Activated T-cell treated with anti-CD3 and anti-CD28 coated beads for 4 hours (primary cell): Measurements from ENCODE around the gene CEACAM20.
"Not testable (repeated sequence)": the region's sequence is repeated elsewhere in the genome, so short reads cannot be mapped to it uniquely, and the experiment has no call there.

ENCODE experiments used
- DNase-seq: peaks from one replicate; pipeline ENCODE4 v3.0.0-alpha.2; 2020

CEACAM20 gene

DNA sequence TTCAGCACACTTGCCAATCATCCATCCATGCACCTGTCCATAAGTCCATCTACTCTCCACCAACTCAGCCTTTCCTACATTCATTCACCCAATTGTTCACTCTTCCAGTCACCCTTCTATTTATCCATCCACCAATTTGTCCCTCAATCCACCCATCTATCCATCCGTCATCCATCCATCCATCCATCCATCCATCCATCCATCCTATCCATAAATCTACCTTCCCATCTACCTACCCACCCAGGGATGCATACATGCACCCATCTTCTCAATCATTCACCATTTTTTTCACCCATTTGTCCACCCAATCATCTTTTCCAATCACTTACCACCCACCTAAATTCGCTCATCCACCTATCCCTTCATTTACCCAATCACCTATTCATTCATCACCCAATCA is 14.6 kb upstream of the CEACAM20 start:
- no peak for DNase-seq

DNA sequence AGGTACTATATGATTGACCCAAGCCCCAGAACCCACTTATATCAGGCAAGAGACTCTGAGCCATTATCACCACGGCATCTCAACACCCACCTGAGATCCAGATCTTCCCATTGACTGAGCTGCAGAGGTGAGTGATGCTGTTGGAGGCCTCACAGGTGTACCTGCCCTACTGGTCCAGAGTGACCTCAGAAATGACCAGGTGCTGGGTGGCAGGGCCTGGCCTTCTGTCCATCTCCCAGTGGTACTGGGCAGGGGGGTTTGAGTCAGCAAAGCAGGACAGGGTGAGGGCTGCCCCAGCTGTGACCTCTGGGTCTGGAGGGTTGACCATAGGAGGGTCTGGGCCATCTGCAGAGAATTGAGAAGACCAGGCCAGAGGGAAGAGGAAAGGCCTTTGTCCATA is 13.2 kb upstream of the CEACAM20 start:
- DNase-seq: no peak

DNA sequence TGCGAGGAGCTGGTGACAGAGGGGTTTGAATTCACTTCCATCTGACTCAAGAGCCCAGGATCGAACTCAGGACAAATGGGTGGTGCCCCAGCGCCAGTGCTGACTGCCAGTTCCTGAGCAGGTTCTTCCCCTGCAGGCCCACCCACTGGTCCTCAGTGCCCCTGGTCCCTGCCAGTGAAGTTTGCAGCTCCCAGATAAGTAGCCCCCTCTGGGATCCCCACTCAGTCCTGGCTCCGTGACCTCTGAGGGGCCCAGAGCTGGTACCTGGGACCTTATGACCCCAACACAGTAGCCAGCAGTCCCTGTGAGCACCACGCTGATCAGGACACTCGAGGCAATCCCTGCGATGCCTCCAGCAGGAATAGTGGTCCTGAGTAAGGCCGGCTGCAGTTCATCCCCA is 11.3 kb upstream of the CEACAM20 start:
- no peak for DNase-seq

DNA sequence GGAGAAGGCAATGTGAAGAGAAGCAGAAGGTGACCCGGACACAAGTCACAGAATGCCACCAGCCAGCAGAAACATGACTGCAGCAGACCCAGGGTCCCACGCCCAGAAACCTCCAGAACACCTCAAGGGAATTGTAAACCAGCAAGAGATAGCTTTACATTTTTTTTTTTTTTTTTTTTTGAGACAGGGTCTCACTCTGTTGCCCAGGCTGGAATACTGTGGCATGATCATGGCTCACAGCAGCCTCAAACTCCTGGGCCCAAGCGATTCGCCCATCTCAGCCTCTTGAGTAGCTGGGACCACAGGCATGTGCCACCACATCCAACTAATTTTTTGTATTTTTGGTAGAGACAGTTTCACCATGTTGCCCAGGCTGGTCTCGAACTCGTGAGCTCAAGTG is 10.5 kb upstream of the CEACAM20 start:
- no peak for DNase-seq

DNA sequence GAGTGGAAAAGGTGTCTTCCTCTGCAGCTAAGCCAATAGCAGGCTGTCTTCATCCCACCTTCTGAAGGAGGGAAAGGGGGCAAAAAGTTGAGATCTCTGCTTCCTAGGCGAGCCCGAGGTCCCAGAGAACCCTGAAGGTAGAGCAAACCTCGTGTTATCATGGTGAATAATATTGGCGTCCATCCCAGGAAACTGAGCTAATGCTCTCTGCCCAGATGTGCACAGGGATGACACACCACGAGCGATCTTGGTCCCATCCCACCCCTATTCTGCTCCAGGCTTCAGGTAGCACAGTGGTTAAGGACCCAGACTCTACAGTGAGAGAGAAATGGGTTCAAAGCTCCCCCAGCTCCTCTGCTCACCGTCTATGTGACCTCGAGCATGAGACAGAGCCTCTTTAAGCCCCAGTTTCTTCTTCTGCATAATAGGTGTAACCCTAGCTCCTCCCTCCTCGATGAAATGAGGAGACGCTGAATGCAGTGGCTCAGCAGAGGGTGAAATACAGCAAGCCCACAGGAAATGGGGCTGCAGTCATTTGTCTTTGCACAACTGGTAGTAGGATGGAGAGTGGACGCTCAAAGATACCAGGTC is 9.9 kb upstream of the CEACAM20 start:
- no peak for DNase-seq

DNA sequence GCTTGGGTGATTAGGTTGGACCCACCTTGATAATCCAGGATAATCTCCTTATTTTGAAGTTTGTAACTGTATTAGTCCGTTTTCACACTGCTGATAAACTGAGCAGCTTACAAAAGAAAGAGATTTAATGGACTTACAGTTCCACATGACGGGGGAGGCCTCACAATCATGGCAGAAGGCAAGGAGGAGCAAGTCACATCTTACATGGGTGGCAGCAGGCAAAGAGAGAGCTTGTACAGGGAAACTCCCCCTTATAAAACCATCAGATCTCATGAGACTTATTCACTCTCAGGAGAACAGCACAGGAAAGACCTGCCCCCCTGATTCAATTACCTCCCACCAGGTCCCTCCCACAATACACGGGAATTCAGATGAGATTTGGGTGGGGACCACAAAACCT is 5.9 kb upstream of the CEACAM20 start:
- not testable (repeated sequence) for DNase-seq

DNA sequence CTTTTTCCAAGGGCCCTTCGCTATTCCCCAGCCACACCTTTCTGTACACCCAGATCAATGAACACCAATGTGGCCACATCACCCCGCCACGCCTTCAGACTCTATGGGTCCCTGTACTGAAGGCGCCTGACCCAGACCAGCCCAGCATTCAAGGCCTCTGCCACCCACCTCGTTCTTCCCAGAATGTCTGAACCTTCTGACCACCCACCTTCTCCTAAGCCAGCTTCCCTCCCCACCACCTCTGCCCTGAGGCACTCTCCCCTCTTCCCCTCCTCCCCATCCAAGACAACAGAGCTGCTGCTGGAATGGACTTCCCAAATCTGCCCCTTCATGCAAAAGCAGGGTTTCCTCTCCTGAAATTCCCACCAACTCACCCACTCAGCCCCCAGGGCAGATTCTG is 3.3 kb upstream of the CEACAM20 start:
- no peak for DNase-seq

DNA sequence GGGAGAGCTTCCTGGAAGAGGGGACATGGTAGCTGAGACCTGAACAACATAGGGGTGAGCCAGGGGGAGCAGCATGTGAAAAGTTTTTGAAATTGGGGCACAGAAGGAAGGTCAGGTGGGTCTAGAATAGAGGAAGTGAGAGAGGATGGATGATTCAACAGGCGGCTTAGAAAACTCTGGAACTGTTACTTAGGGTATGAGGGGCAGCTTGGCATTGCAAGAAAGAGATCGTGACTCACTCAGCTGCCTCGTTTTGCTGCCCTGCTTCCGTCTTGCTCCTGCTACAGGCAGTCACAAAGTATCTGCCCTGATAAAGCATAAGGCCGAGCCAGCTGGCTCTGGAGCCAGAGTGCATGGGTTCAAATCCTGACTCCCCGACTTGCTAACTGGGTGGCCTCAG is 1.3 kb upstream of the CEACAM20 start:
- no peak for DNase-seq

DNA sequence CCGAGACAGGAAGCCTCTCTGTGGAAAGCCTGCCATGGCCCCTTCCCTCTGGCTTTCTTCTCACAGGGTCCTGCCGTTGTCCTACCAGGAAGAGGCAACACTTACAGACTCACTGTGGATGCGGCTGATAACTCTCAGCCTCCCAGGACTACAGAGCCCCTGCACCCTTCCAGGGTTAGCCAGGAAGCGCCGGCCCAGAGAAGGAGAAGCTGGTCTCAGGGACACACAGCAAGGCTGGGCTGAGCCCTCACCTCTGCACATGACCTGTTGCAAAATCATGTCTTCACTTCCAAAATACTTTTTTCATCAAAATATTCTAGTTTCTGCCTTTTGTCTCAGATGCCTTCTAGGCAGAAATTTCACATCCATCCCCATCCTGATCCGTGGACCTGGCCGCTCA is 1.9 kb downstream of the CEACAM20 start:
- DNase-seq: no peak

DNA sequence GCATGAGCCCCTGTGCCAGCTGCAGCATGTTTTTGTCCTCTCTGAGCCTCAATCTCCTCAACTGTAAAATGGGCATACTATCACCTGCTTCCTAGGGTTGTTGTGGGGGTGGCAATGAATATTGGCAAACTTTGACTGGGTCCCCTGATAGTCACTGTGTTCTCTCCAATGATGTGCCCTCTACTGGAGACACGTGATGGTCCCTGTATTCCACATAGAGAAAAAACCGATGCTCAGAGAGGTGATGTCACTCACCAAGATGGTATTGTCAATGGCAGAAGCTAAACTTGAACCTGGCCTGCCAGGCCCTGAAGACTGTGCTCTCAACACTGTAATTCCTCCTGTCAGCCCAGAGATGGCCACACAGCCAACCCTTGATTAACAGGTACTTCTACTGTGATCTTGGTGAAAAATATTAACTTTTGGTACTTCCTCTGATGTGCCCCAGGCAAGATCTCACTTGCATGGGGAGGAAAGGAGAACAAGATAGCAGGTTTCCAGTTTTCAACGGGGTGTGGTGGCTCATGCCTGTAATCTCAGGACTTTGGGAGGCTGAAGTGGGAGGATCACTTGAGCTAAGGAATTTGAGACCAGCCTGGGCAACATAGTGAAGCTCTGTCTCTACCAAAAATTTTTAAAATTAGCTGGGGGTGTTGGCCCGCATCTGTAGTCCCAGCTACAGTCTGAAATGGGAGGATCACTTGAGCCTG is 3.6 kb downstream of the CEACAM20 start:
- no peak for DNase-seq

DNA sequence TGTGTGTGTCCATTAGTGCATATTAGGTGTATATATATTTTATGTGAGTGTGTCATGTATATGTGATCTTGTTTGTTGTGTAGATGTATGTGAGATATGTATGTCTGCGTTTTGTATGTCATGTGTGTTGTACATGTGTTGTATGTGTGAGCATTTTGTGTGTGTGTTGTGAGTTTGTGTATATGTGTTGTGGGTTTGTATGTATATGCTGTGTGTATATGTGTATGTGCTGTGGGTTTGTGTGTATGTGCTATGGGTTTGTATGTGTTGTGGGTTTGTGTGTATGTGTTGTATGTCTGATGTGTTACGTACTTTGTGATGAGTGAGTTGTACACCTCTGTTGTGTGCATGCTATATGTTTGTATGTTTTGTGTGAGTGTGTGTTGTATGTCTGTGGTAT is 8.1 kb downstream of the CEACAM20 start:
- DNase-seq: no peak

DNA sequence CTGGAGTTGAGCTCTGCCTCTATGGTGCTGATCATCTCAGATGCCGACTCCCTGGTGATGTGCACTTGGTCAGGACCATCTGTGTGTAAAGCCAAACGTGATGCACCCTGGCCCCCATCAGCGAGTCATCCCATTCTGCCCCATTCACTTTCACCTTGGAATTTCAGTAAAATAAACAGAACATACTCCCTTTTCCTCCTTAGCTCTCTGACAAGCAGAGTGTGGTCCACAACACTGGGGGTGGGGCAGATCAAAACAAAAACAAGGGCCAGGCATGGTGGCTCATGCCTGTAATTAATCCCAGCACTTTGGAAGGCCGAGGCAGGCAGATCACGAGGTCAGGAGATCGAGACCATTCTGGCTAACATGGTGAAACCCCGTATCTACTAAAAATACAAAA is 12.3 kb downstream of the CEACAM20 start:
- DNase-seq: no peak

DNA sequence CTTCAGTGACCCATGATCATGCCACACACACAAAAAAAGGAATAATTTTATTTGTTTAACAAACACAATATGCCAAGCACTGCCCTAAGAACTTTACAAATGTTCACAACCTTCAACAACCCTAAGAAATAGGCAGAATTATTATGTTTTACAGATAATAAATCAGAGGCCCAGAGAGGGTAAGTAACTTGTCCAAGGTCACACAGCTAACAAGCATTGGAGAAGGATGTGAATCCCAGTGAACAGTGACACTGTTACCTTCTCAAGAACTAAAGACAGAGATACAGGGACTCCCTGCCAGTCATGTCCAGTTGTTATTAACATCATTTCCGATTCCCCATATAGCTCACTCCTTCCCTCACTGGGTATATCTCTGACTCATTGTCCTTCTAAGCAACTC is 13.6 kb downstream of the CEACAM20 start:
- no peak for DNase-seq

DNA sequence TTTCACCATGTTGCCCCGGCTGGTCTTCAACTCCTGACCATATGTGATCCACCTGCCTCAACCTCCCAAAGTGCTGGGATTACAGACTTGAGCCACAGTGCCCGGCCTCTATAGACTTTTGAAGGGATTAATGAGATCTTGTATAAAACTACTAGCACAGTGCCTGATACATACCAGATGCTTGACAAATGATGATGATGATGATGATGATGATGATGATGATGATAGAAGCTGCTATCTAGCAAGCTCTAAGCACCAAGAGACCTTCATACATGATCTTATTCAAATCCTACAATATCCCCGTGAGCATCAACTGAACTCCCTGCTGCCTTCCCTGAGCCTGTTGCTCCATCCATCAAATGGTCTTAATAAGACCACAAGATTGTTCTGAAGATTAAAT is 14.4 kb downstream of the CEACAM20 start:
- DNase-seq: no peak

DNA sequence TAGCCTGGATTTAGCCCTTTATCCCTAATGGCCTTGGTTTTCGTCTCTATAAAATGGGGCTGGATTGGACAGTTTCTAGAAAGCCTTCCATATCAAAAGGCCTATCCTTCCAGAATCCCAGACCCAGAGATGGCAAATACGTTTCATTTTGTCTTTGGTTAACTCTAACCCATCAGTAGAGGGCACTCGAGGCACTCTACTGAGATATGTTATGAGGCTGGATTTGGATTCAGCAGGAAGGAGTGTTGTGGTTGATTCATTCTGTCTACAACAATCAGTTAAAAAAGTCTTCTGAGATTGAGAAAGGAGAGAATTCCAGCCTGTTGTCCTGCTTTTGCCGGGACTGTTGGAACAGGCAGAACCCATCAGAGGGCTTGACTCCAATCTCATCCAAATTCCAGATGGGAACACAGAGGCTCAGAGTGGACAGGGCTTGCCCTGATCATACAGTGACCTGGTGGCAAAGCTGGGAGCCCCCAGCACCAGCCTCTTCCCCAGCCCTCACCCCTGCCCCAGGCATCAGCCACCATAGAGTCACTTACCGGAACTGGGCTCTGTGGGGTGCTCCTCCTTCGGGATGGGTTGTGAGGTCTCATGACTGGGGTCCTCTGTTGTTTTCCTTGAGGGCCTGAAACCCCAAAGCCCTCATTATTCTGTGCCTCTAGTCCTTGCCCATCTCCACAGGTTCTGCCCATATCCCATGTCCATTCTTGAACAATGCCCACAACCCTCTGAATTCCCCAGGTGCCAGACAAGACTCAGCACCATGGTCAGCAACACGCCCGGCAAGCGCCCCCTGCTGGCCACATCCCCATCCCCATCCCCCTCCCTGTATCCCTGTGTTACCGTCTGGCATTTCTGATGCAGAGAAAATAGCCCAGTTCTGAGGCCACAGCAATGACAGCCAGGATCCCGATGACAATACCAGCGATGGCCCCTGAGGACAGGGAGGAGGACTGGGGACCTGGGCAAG is 16.9 kb downstream of the CEACAM20 start:
- no peak for DNase-seq

DNA sequence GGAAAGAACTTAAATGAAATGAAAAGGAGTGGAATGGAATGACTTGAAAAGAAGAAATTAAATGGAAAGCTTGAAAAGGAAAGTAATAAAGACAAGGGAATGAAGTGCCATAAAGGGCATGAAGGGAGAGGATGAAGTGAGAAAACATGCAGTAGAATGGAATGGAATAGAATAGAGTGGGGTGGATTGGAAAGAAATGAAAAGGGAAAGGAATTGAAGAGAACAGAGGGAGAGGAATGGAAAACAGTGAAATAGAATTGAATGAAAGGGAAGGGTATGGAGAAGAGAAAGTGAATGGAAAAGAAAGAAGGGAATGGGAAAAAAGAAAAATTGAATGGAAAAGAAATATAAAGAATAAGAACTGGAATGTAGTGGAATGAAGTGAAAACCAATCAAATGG is 20.0 kb downstream of the CEACAM20 start:
- DNase-seq: no peak

DNA sequence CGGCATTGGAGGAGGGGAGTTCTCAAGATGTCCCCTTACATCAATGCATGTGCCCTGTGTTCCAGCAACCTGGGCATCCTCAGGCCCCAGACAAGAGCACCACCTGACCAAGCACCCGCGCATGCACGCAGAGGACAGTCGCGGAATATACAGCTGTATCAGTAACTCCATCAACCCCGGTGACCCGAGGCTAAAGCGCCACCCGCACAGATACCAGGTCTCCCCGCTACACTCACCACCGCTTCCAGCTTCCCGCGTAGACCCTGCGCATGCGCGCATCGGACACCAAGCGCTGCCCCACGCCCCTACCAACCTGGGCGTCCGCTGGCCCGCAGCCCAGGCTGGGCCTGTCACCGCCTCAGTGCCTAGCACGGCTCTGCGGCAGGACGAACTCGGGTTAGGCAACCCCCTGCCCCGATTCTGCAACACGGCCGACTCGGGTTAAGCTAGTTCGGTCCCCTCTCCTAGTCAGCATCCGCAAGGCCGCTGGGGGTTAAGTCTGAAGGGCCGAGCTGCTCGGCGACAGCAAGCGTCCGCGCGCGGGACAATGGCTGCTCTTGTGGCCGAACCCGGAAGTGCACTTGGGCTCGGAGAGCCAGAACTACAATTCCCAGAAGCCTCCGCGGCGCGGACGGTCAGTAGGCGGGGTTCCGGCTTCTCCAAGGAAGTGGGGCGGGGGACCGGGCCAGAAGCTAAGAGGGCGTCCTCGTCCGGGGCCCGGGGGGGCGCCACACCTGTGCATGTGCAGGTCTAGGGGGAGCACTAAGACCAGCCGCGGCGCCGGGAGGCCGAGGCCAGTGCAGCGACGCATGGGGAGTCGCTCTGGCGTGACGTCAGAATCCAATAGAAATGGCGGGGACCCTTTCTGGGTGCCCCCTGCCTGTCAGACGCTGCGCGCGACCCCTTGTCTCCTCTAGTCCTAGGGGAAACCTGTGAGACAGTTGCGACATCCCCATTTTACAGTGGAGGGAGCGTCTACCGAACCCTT is 29.2 kb downstream of the CEACAM20 start, which contains the start of gene ZNF180:
Gene ZNF180 (minus strand): TSS at position 561 of the 988 bp plus-strand sequence. CDS start 3,188 bp downstream, outside the sequence.
- DNase-seq: peak; percentile 94

DNA sequence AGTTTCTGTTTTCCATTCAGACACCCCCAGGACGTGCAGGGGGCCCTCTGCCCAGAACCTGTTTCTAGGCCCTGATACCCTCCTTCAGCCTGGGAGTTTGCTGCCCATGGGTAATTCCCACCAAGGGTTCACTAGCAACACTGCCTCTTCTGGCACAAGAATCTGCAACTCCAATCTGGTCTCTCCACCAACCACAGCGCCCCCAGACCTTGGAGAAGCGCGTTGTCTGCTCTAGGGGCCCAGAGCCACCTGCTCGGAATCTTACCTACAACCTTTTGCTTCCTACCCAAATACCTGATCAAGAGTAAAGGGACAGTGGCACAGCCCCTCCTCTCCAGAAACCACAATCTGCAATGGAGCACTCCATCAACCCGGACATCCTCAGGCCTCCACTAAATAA is 29.9 kb downstream of the CEACAM20 start:
- no peak for DNase-seq

DNA sequence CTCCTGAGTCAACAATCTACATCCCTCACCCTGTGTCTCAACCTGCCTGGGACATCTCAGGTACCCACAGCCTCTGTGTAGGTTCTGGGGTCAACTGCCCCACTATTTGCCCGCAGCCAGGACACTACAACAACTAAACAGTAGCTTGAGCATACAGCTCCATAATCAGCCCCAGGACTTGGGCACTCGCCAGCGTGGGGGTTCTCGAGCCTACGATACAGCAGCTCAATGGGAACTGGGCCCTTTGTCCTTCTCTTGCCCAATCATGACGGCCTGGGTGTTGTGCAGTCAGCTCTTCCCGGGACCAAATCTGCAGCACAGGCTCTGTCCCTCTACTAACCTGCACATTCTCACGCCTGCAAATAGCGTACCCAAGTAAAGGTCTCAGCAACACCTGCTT is 30.5 kb downstream of the CEACAM20 start:
- DNase-seq: no peak

DNA sequence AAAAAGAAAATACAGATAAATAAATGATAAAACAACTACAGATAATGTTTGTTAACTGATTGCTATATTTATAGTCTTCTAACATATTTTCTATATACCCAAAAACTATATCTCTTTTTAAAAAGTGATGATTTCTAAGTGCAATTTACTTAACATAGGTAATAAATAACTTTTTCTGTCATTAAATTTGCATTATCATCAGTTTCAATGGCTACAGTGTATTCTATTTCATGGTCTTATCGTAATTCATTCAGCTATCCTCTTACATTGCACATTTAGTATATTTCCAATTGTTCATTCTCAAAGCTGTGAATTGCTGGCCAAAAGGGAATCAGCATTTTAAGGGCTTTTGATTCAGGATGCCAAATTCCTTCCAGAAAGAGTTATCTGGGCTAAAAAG is 32.8 kb downstream of the CEACAM20 start:
- DNase-seq: no peak

DNA sequence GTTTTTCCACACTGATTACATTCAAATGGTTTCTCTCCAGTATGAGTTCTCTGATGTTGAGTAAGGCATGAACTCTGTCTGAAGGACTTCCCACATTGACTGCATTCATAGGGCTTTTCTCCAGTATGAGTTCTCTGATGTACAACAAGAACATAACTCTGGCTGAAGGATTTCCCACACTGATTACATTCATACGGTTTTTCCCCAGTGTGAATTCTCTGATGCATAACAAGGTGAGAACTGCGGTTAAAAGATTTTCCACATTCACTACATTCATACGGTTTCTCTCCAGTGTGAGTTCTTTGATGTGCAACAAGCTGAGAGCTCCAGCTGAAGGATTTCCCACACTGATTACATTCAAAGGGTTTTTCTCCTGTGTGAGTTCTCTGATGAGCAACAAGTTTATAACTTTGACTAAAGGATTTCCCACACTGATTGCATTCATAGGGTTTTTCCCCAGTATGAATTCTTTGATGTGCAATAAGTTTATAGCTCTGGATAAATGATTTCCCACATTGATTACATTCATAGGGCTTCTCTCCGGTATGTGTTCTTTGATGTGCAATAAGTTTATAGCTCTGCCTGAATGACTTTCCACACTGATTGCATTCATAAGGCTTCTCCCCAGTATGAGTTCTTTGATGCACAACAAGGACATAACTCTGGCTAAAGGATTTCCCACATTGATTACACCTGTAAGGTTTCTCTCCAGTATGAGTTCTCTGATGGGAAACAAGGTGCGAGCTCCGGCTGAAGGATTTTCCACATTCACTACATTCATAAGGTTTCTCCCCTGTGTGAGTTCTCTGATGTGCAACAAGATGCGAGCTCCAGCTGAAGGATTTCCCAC is 52.7 kb downstream of the CEACAM20 start:
- no peak for DNase-seq
